K562 (cell line): ENCODE results near the gene EDDM13. TPM values are rescaled to one million over a fixed set of nuclear protein-coding genes. Genes with fewer than 3 reads are reported as not detected.

Source experiments
- CAMTA2 ChIP-seq: fragments of 250-450 bp; sonication (Bioruptor Pico); conservative IDR thresholded peaks from 2 replicates; pipeline ENCODE4 v1.5.1; 2022
- CBX1 ChIP-seq: sonication (generic); IDR thresholded peaks from 2 replicates; pipeline ENCODE4 v1.6.1; 2016; ENCODE audit warnings: antibody characterized with exemption, low read depth, mild to moderate bottlenecking
- CBX5 ChIP-seq: IDR thresholded peaks from 2 replicates; pipeline ENCODE4 v1.6.1; 2014; ENCODE audit warnings: low read depth, borderline replicate concordance
- CC2D1A ChIP-seq: fragments of 450-650 bp; IDR thresholded peaks from 2 replicates; pipeline ENCODE4 v1.6.1; 2017; ENCODE audit warnings: mild to moderate bottlenecking
- JUND ChIP-seq, 2 experiments: IDR thresholded peaks; 2 replicates in 1 of 2; 3 replicates in 1 of 2; pipeline ENCODE4 v1.6.1; 2011; ENCODE audit warnings: borderline replicate concordance in 2 of 2, low read depth in 2 of 2, low read length in 2 of 2, improper control_type of control experiment in 1 of 2, missing biosample characterization in 1 of 2, missing genetic modification characterization in 1 of 2, missing genetic modification reagents in 1 of 2
- MAZ ChIP-seq, 2 experiments: fragments of 450-650 bp in 1 of 2; sonication (generic) in 1 of 2; formaldehyde crosslinking; IDR thresholded peaks in 1 of 2; conservative IDR thresholded peaks in 1 of 2; 2 replicates each; pipeline versions ENCODE4 v1.4.0 to v1.5.0; 2020; ENCODE audit warnings: mild to moderate bottlenecking in 1 of 2, missing genetic modification reagents in 1 of 2
- MEF2D ChIP-seq: conservative IDR thresholded peaks from 2 replicates; pipeline ENCODE4 v1.6.1; 2016; ENCODE audit warnings: low read depth, missing genetic modification characterization, missing compliant biosample characterization
- NR2C1 ChIP-seq, 2 experiments: fragments of 450-650 bp; IDR thresholded peaks; 2 replicates each; pipeline ENCODE4 v1.6.1; 2017; ENCODE audit warnings: mild to moderate bottlenecking in 2 of 2, antibody characterized with exemption in 1 of 2, inconsistent platforms in 1 of 2, missing compliant biosample characterization in 1 of 2, missing genetic modification characterization in 1 of 2
- NR4A1 ChIP-seq, 2 experiments: fragments of 250-450 bp in 1 of 2; fragments of 450-650 bp in 1 of 2; sonication (Bioruptor Pico) in 1 of 2; IDR thresholded peaks; 2 replicates each; pipeline versions ENCODE4 v1.4.0 to v1.6.1; 2016 to 2020; ENCODE audit warnings: mild to moderate bottlenecking in 2 of 2, missing compliant biosample characterization in 1 of 2, missing genetic modification characterization in 1 of 2, moderate library complexity in 1 of 2
- RBFOX2 ChIP-seq: fragments of 200-400 bp; formaldehyde crosslinking; IDR thresholded peaks from 2 replicates; pipeline ENCODE4 v1.6.1; 2017; ENCODE audit warnings: low read depth, mild to moderate bottlenecking, low read length, moderate library complexity
- SLC30A9 ChIP-seq: fragments of 250-450 bp; sonication (Bioruptor Pico); IDR thresholded peaks from 2 replicates; pipeline ENCODE4 v1.8.0; 2022; ENCODE audit warnings: mild to moderate bottlenecking, moderate library complexity
- TRIM28 ChIP-seq: fragments of 450-650 bp; IDR thresholded peaks from 2 replicates; pipeline ENCODE4 v1.6.1; 2017
- YY1 ChIP-seq, 3 experiments: IDR thresholded peaks; 2 replicates each; pipeline ENCODE4 v1.6.1; 2011; ENCODE audit warnings: low read length in 2 of 3, mild to moderate bottlenecking in 2 of 3, moderate library complexity in 2 of 3, borderline replicate concordance in 1 of 3, control low read depth in 1 of 3, low read depth in 1 of 3; ENCODE audit not compliant: insufficient read depth in 3 of 3, insufficient replicate concordance in 2 of 3, control insufficient read depth in 1 of 3, insufficient read length in 1 of 3; ENCODE audit errors: extremely low read depth in 1 of 3
- ZFX ChIP-seq: sonication (generic); formaldehyde crosslinking; IDR thresholded peaks from 2 replicates; pipeline ENCODE4 v1.8.0; 2022; ENCODE audit warnings: mild to moderate bottlenecking, missing genetic modification reagents, moderate library complexity
- ZNF124 ChIP-seq: sonication (generic); formaldehyde crosslinking; IDR thresholded peaks from 2 replicates; pipeline ENCODE4 v1.8.1; 2022; ENCODE audit warnings: missing genetic modification reagents
- ZNF174 ChIP-seq: fragments of 250-450 bp; sonication (Bioruptor Pico); IDR thresholded peaks from 2 replicates; pipeline ENCODE4 v1.4.0; 2020; ENCODE audit warnings: mild to moderate bottlenecking
- ZNF24 ChIP-seq: fragments of 450-650 bp; IDR thresholded peaks from 2 replicates; pipeline ENCODE4 v1.6.1; 2016
- polyA plus RNA-seq, 8 experiments: library from polyadenylated mRNA; depleted of rRNA in 4 of 8; stranded (reverse) in 5 of 8; unstranded in 3 of 8; fragments of >200 nt; fragmentation: Nextera tagmentation in 2 of 8; fragmentation: Illumina TruSeq in 1 of 8; extraction: Ambion mirVana in 2 of 8; extraction: Trizol in 1 of 8; gene quantifications; 2 replicates each; pipeline versions ENCODE4 v1.2.1 to v1.2.3, GENCODE V29; 2011 to 2014; ENCODE audit warnings: inconsistent platforms in 1 of 8, missing spikeins in 1 of 8
- total RNA-seq, 7 experiments: library from RNA; depleted of rRNA in 6 of 7; stranded (reverse); fragments of >200 nt in 6 of 7; fragmentation: Illumina TruSeq in 2 of 7; extraction: Trizol in 2 of 7; gene quantifications; 2 replicates each; pipeline versions ENCODE4 v1.2.1 to v1.2.3, GENCODE V29; 2011 to 2021; ENCODE audit warnings: low replicate concordance in 1 of 7
- TF ChIP-seq, protein P1 (sequence below): fragments of 450-650 bp; conservative IDR thresholded peaks from 2 replicates; pipeline ENCODE4 v1.6.1; 2016; ENCODE audit warnings: missing genetic modification characterization, low read depth, mild to moderate bottlenecking, missing compliant biosample characterization, moderate library complexity
- TF ChIP-seq, protein P2 (sequence below): fragments of 150-350 bp; conservative IDR thresholded peaks from 2 replicates; pipeline ENCODE4 v1.6.1; 2014; ENCODE audit warnings: low read length
- TF ChIP-seq, protein P3 (sequence below), 2 experiments: fragments of 250-450 bp in 1 of 2; fragments of 450-650 bp in 1 of 2; sonication (Bioruptor Pico) in 1 of 2; IDR thresholded peaks; 2 replicates each; pipeline versions ENCODE4 v1.6.1 to v1.8.0; 2016 to 2021; ENCODE audit warnings: mild to moderate bottlenecking in 2 of 2, moderate library complexity in 2 of 2, missing compliant biosample characterization in 1 of 2, missing genetic modification characterization in 1 of 2

EDDM13 gene
- total and polyA plus RNA-seq, 9 of the 15 experiments (the other 6 are each of a cell fraction or from before 2014, with no cell fraction given) = 2.0 to 7.7 (median 4.1) TPM

DNA sequence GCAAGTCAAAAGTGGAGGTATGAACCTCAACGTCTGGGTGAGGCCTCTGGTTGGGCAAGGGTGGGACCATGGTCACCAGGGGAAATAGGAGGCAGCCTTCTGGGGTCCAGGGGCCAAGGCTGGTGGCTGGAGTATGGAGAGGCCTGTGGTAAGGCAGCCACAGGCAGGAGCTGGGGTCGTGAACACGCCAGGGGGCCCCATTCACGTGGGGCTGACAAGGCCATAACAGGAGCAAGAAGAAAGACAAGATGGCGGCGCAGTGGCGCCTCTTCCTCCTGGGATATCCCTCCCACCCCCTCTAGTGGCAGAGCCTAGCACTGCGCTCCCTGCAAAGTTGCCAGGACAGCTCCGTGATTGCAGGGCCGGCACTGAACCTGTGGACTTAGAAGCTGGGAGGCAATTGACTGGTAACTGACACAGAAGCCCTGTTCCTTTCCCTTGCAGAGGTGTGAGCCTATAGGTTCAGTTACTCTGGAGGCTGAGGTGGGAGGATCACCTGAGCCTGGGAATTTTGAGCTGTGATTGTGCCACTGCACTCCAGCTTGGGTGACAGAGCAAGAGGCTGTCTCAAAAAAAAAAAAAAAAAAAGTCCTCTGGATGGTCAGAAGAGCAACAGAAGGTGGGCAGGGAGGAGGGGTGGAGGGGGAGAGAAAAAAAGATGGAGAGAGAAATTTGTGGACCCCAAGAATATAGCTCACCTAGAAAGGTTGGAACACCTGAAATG lies 19.7 kb upstream of the EDDM13 start (continued):
- TF ChIP-seq, protein P1, sequence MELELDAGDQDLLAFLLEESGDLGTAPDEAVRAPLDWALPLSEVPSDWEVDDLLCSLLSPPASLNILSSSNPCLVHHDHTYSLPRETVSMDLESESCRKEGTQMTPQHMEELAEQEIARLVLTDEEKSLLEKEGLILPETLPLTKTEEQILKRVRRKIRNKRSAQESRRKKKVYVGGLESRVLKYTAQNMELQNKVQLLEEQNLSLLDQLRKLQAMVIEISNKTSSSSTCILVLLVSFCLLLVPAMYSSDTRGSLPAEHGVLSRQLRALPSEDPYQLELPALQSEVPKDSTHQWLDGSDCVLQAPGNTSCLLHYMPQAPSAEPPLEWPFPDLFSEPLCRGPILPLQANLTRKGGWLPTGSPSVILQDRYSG (tag) = peak; percentile 85
- TF ChIP-seq RBFOX2 (peak; percentile 47), YY1 (IDR thresholded peaks at IDR 0.05; ENCODE audit: borderline replicate concordance in 1 of 3, control insufficient read depth in 1 of 3, extremely low read depth in 1 of 3, insufficient read depth in 3 of 3, insufficient read length in 1 of 3, insufficient replicate concordance in 2 of 3, low read depth in 1 of 3, low read length in 2 of 3) (peak; percentile 85 to 99 (median 94)), SLC30A9 (CRISPR knock-in tag) (no peak), ZNF174 (CRISPR knock-in tag) (no peak), NR4A1 (CRISPR knock-in tag; IDR thresholded peaks at IDR 0.05) (0 out of 2 replicates have a peak, but pooled peaks have one; percentile 37), NR4A1 (tag; IDR thresholded peaks at IDR 0.05) (peak; percentile 96), CAMTA2 (CRISPR knock-in tag) (no peak), NR2C1 (IDR thresholded peaks at IDR 0.05) (no peak), NR2C1 (tag; IDR thresholded peaks at IDR 0.05) (peak; percentile 60), ZFX (CRISPR knock-in tag) (peak; percentile 45; the same call in 1 of the 2 replicates), JUND (IDR thresholded peaks at IDR 0.05; ENCODE audit: borderline replicate concordance, low read depth, low read length) (peak; percentile 28; the same call in 1 of the 2 replicates), JUND (tag; IDR thresholded peaks at IDR 0.05; ENCODE audit: borderline replicate concordance, low read depth, low read length) (no peak), CC2D1A (peak; percentile 71), CBX1 (0 out of 2 replicates have a peak, but pooled peaks have one; percentile 50), CBX5 (no peak), MAZ (CRISPR knock-in tag; conservative IDR thresholded peaks at IDR 0.05 in 1 of 2, IDR thresholded peaks at IDR 0.05 in 1 of 2) (peak; percentile 63 to 69), ZNF24 (0 out of 2 replicates have a peak, but pooled peaks have one; percentile 21), MEF2D (tag) (0 out of 2 replicates have a peak, but pooled peaks have one; percentile 65), ZNF124 (CRISPR knock-in tag) (no peak), TRIM28 (no peak)
- TF ChIP-seq, protein P2, sequence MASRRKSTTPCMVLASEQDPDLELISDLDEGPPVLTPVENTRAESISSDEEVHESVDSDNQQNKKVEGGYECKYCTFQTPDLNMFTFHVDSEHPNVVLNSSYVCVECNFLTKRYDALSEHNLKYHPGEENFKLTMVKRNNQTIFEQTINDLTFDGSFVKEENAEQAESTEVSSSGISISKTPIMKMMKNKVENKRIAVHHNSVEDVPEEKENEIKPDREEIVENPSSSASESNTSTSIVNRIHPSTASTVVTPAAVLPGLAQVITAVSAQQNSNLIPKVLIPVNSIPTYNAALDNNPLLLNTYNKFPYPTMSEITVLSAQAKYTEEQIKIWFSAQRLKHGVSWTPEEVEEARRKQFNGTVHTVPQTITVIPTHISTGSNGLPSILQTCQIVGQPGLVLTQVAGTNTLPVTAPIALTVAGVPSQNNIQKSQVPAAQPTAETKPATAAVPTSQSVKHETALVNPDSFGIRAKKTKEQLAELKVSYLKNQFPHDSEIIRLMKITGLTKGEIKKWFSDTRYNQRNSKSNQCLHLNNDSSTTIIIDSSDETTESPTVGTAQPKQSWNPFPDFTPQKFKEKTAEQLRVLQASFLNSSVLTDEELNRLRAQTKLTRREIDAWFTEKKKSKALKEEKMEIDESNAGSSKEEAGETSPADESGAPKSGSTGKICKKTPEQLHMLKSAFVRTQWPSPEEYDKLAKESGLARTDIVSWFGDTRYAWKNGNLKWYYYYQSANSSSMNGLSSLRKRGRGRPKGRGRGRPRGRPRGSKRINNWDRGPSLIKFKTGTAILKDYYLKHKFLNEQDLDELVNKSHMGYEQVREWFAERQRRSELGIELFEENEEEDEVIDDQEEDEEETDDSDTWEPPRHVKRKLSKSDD = peak; percentile 77; the same call in 1 of the 2 replicates
- TF ChIP-seq, protein P3, sequence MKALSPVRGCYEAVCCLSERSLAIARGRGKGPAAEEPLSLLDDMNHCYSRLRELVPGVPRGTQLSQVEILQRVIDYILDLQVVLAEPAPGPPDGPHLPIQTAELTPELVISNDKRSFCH (CRISPR knock-in tag; IDR thresholded peaks at IDR 0.05) = no peak
- TF ChIP-seq, protein P3 (tag; IDR thresholded peaks at IDR 0.05) = peak; percentile 84
